ENCODE measurements around the gene HTT. TPM values are rescaled to one million over a fixed set of nuclear protein-coding genes. Genes with fewer than 3 reads are reported as not detected.

The HTT gene
- total and polyA plus RNA-seq, 2 of the 13 experiments (the other 11 are each of a cell fraction or from before 2014, with no cell fraction given), result 17.5 to 19.5 TPM

DNA sequence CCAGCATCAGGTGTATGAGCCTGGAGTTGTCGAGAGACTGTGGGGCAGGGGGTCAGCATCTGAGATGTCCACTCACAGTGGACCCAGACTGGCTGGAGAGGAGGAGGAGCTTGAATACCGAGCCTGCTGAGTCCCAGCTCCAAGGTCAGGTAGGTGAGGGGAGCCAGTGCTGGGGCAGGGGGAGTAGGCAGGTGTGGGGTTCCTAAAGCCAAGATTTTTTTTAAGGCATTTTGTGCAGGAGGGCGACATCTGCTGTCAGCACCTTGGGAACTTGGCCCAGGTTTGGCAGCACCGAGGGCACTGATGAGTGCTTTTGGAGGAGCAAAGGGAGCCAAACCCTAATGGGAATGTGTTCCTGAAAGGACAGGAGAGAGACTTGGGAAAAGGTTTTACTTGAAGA lies 110.2 kb downstream of the HTT start:
- ChIA-PET CTCF (ENCODE audit: low intra/inter-chr PET ratio, low total read pairs) (no interaction called here), POLR2A (no interaction called here)
- Histone ChIP-seq H3K36me3 (replicated peaks in 1 of 2; ENCODE audit: control insufficient read depth in 1 of 2, insufficient read depth in 2 of 2, low read length in 2 of 2) (peaks cover 29 to 74% of the 10 kb centered on the region in 2 experiments), H3K4me2 (ENCODE audit: low read depth, low read length) (no peak overlapping the region), H3K4me1 (ENCODE audit: insufficient read depth, low read length) (peaks cover 7% of the 10 kb centered on the region), H3K27ac (ENCODE audit: extremely low read length, insufficient read depth, low read length) (no peak overlapping the region), H3K9ac (ENCODE audit: insufficient read depth, low read depth, low read length) (no peak overlapping the region), H3K9me3 (ENCODE audit: low read length) (no peaks in the 10 kb centered on the region), H2AFZ (ENCODE audit: low read length) (no peak overlapping the region), H3K79me2 (ENCODE audit: insufficient read depth, low read length) (no peaks in the 10 kb centered on the region), H3K4me3 (replicated peaks in 1 of 3; ENCODE audit: insufficient read depth in 1 of 3, low read depth in 2 of 3, low read length in 3 of 3) (no peak overlapping the region), H4K20me1 (ENCODE audit: insufficient read depth, low read length) (no peaks in the 10 kb centered on the region), H3K27me3 (ENCODE audit: control insufficient read depth in 1 of 2, insufficient read depth in 2 of 2, low read length in 2 of 2) (no peaks in the 10 kb centered on the region)
- DNase-seq (ENCODE audit: low spot score) (no peak), FAIRE-seq (no peak), ATAC-seq (no peak)
- 85% methylated on average over 4 of the region's 4 CpGs for WGBS (ENCODE audit: low lambda C conversion rate)
- in situ Hi-C loops (cut with HindIII; ENCODE audit: extremely low pct_ligation_motif_present, low pct_unique_long_range_greater_than_20kb), result no loop called here
- intact Hi-C loops (cut with micrococcal nuclease; ENCODE audit: unreplicated experiment), result no loop called here
- BruUV-seq (replicated peaks), result no TSS peak
- TF ChIP-seq ZNF251 (CRISPR knock-in tag; IDR thresholded peaks at IDR 0.05) (no peak), SKIL (CRISPR knock-in tag; IDR thresholded peaks at IDR 0.05; ENCODE audit: borderline replicate concordance) (no peak), CHD2 (IDR thresholded peaks at IDR 0.05; ENCODE audit: low read depth, low read length) (no peak), DPF2 (CRISPR knock-in tag; IDR thresholded peaks at IDR 0.05; ENCODE audit: borderline replicate concordance, low read depth) (no peak), SCMH1 (CRISPR knock-in tag; IDR thresholded peaks at IDR 0.05; ENCODE audit: borderline replicate concordance) (no peak), NKX3-1 (CRISPR knock-in tag; IDR thresholded peaks at IDR 0.05) (no peak), ZFP37 (CRISPR knock-in tag; IDR thresholded peaks at IDR 0.05; ENCODE audit: borderline replicate concordance) (no peak), ZNF557 (CRISPR knock-in tag; IDR thresholded peaks at IDR 0.05) (no peak), GRHL1 (CRISPR knock-in tag; conservative IDR thresholded peaks at IDR 0.05) (no peak), LCORL (IDR thresholded peaks at IDR 0.05) (no peak), LCORL (CRISPR knock-in tag; IDR thresholded peaks at IDR 0.05) (no peak), YY1 (IDR thresholded peaks at IDR 0.05; ENCODE audit: insufficient read depth, insufficient replicate concordance, low read depth, low read length) (no peak), SIX1 (CRISPR knock-in tag; IDR thresholded peaks at IDR 0.05; ENCODE audit: borderline replicate concordance) (no peak), SMARCC2 (IDR thresholded peaks at IDR 0.05) (no peak), MED1 (CRISPR knock-in tag; IDR thresholded peaks at IDR 0.05) (no peak)
- TF ChIP-seq, protein P1, sequence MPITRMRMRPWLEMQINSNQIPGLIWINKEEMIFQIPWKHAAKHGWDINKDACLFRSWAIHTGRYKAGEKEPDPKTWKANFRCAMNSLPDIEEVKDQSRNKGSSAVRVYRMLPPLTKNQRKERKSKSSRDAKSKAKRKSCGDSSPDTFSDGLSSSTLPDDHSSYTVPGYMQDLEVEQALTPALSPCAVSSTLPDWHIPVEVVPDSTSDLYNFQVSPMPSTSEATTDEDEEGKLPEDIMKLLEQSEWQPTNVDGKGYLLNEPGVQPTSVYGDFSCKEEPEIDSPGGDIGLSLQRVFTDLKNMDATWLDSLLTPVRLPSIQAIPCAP (CRISPR knock-in tag; IDR thresholded peaks at IDR 0.05; ENCODE audit: low read depth), result no peak
- TF ChIP-seq, protein P2, sequence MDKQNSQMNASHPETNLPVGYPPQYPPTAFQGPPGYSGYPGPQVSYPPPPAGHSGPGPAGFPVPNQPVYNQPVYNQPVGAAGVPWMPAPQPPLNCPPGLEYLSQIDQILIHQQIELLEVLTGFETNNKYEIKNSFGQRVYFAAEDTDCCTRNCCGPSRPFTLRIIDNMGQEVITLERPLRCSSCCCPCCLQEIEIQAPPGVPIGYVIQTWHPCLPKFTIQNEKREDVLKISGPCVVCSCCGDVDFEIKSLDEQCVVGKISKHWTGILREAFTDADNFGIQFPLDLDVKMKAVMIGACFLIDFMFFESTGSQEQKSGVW (CRISPR knock-in tag; IDR thresholded peaks at IDR 0.05; ENCODE audit: borderline replicate concordance), result no peak
- TF ChIP-seq, protein P3, sequence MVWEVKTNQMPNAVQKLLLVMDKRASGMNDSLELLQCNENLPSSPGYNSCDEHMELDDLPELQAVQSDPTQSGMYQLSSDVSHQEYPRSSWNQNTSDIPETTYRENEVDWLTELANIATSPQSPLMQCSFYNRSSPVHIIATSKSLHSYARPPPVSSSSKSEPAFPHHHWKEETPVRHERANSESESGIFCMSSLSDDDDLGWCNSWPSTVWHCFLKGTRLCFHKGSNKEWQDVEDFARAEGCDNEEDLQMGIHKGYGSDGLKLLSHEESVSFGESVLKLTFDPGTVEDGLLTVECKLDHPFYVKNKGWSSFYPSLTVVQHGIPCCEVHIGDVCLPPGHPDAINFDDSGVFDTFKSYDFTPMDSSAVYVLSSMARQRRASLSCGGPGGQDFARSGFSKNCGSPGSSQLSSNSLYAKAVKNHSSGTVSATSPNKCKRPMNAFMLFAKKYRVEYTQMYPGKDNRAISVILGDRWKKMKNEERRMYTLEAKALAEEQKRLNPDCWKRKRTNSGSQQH (CRISPR knock-in tag; IDR thresholded peaks at IDR 0.05; ENCODE audit: low read depth), result no peak

All from HepG2 (cell line).